ENCODE data around the gene FREM1. TPM values are rescaled to one million over a fixed set of nuclear protein-coding genes. Genes with fewer than 3 reads are reported as not detected.

FREM1 gene
- total RNA-seq, 4 donors from 2014 or later, result 3.3 to 7.1 (median 5.2) TPM

GRCh38 chr9:14706530-14707140, 203.6 kb downstream of the FREM1 start:
- Histone ChIP-seq H3K36me3 (no peaks in the 10 kb centered on the region), H3K27me3 (no peaks in the 10 kb centered on the region), H3K4me3 (no peak overlapping the region), H3K4me1 (no peaks in the 10 kb centered on the region), H3K27ac (no peak overlapping the region), H3K9me3 (peaks cover 0 to 49% (median 6%) of the 10 kb centered on the region in 4 donors)
- TF ChIP-seq POLR2A (IDR thresholded peaks at IDR 0.05), result no peak
- TF ChIP-seq EP300 (IDR thresholded peaks at IDR 0.05), result no peak
- TF ChIP-seq CTCF (IDR thresholded peaks at IDR 0.05), result no peak
- 92 to 94% methylated on average over 5 of the region's 5 CpGs for WGBS, 2 donors
- no peak for DNase-seq (ENCODE audit: low spot score in 2 of 2)

- Histone ChIP-seq H3K4me3 (no peak overlapping the region), H3K9me3 (peaks cover 0 to 43% (median 6%) of the 10 kb centered on the region in 4 donors)
- TF ChIP-seq CTCF (IDR thresholded peaks at IDR 0.05) (no peak), POLR2A (IDR thresholded peaks at IDR 0.05) (no peak), EP300 (IDR thresholded peaks at IDR 0.05) (no peak)
Observed at GRCh38 chr9:14705079-14705478, 205.1 kb downstream of the FREM1 start.

GRCh38 chr9:14704281-14704680, 205.9 kb downstream of the FREM1 start:
- Histone ChIP-seq H3K27me3 (no peaks in the 10 kb centered on the region), H3K4me1 (no peaks in the 10 kb centered on the region), H3K4me3 (no peak overlapping the region), H3K36me3 (no peaks in the 10 kb centered on the region), H3K27ac (no peak overlapping the region), H3K9me3 (peaks cover 0 to 41% (median 6%) of the 10 kb centered on the region in 4 donors)
- TF ChIP-seq POLR2A (IDR thresholded peaks at IDR 0.05), result no peak
- no peak for DNase-seq (ENCODE audit: low spot score in 2 of 2)
- WGBS, 2 donors, result 94 to 100% methylated on average over 3 of the region's 3 CpGs

More at GRCh38 chr9:14705079-14705478, 205.1 kb downstream of the FREM1 start:
- no peaks in the 10 kb centered on the region for H3K36me3 ChIP-seq
- no peak for DNase-seq (ENCODE audit: low spot score in 2 of 2)
- no peaks in the 10 kb centered on the region for H3K4me1 ChIP-seq
- H3K27me3 ChIP-seq, result no peaks in the 10 kb centered on the region
- H3K27ac ChIP-seq, result no peak overlapping the region

- WGBS, 2 donors, result 44 to 45% methylated on average over 4 of the region's 4 CpGs
- peaks cover 0 to 32% (median 6%) of the 10 kb centered on the region in 4 donors for H3K9me3 ChIP-seq
- no peaks in the 10 kb centered on the region for H3K27me3 ChIP-seq
- TF ChIP-seq CTCF (IDR thresholded peaks at IDR 0.05), result no peak
- TF ChIP-seq EP300 (IDR thresholded peaks at IDR 0.05), result no peak
- no peak for TF ChIP-seq POLR2A (IDR thresholded peaks at IDR 0.05)
- H3K4me3 ChIP-seq, result no peak overlapping the region
- no peak for DNase-seq (ENCODE audit: low spot score in 2 of 2)
- no peak overlapping the region for H3K27ac ChIP-seq
- H3K4me1 ChIP-seq, result no peaks in the 10 kb centered on the region
- H3K36me3 ChIP-seq, result no peaks in the 10 kb centered on the region
Observed at GRCh38 chr9:14702200-14702720, 208.0 kb downstream of the FREM1 start.

DNA sequence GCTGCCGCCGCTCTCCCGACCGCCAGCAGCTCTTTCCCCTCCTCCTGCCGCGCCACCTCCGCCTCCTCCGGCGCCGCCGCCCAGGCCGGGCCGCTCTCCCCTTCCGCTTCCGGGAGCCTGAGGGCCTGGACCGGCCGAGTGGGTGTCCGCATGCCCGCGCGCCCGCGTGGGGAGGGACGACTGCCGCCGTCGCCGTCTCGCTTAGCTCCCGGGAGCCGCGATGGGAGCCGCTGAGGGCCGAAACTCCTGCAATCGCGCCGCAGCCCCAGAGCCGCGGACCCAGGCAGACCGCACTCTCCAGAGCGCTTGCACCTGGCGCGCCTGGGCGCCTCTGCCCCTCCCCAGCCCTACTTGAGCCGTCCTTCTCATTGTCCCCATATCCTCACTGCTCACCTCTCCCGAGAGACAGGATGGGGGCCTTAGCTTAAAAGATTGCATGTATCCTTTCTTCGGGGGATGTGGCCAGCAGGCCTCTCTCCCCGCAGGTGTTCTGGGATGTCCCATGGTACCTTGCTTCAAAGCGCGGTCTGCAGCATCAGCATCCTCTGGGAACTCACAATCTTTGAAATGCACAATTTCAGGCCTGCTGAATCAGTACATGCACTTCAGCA, 216.9 kb downstream of the FREM1 start, which contains the start of gene ZDHHC21:
Gene ZDHHC21 (minus strand): TSS at position 182 of the 611 bp plus-strand sequence. CDS start 19,092 bp downstream, outside the sequence.
- Histone ChIP-seq H3K36me3 (peaks cover 0 to 17% (median 0%) of the 10 kb centered on the region in 3 donors), H3K9me3 (no peaks in the 10 kb centered on the region), H3K27me3 (no peaks in the 10 kb centered on the region), H3K4me3 (peak within 1 kb of the TSS; percentile 59 to 92 (median 80)), H3K27ac (peak within 1 kb of the TSS in 3 of 4 donors; percentile 50 to 78 (median 78)), H3K4me1 (peaks cover 0 to 27% (median 13%) of the 10 kb centered on the region in 4 donors)
- TF ChIP-seq CTCF (IDR thresholded peaks at IDR 0.05), result no peak
- TF ChIP-seq POLR2A (IDR thresholded peaks at IDR 0.05), result no peak
- peak in 1 of 2 donors; percentile 31 for TF ChIP-seq EP300 (IDR thresholded peaks at IDR 0.05)
- peak; percentile 28 to 32 for DNase-seq (ENCODE audit: low spot score in 2 of 2)
- WGBS, 2 donors, result 3% methylated on average over 16 to 45 of the region's 50 CpGs

All from tibial nerve (tissue), 4 donors.